ENCODE data around the gene UNC5C. TPM values are rescaled to one million over a fixed set of nuclear protein-coding genes. Genes with fewer than 3 reads are reported as not detected.

UNC5C gene
- total and polyA plus RNA-seq, 4 experiments from 2014 or later, result not detected

DNA sequence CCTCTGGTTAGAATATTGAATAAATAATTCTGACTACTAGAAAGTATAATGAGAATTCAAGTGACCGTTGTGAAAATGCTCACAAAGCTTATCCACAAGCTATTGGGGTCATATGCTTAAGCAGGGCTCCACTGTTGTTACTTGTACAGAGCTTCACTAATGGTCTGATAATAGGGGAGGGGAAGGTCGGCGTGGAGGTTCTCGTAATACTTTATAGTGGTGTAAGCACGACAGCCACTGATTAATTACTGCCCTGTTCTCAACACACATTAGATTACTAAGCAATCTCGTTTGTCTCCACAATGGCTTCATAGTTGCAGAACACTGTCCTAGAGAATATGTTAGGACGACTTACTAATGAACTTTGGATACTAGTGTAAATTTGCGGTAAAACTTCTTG lies 11.6 kb downstream of the UNC5C start:
- Histone ChIP-seq H3K9me3 (ENCODE audit: control insufficient read depth in 1 of 2, low read length in 2 of 2) (no peaks in the 10 kb centered on the region), H3K4me1 (ENCODE audit: insufficient read depth, low read length) (no peaks in the 10 kb centered on the region), H3K27ac (ENCODE audit: low read depth, low read length) (no peak overlapping the region), H3K4me3 (ENCODE audit: low read length in 2 of 2) (no peak overlapping the region), H3K27me3 (ENCODE audit: insufficient read depth, low read length) (no peaks in the 10 kb centered on the region), H3K36me3 (ENCODE audit: insufficient read depth, low read length) (no peaks in the 10 kb centered on the region)
- Mint-ChIP-seq H3K27ac (no peak overlapping the region), H3K4me3 (no peak overlapping the region), H3K27me3 (no peaks in the 10 kb centered on the region), H3K9me3 (peaks cover 0 to 2% (median 0%) of the 10 kb centered on the region in 8 donors), H3K4me1 (no peaks in the 10 kb centered on the region), H3K36me3 (no peaks in the 10 kb centered on the region)
- CTCF ChIA-PET (ENCODE audit: partially characterized antibody), result no interaction called here
- POLR2A ChIA-PET (ENCODE audit: partially characterized antibody), result interaction anchor here (0.6 kb wide), 1 partner anchor 348 kb away, joined by 5 read pairs; no protein-coding TSS in a partner anchor
- intact Hi-C loops (cut with micrococcal nuclease), result no loop called here
- no peak for DNase-seq

DNA sequence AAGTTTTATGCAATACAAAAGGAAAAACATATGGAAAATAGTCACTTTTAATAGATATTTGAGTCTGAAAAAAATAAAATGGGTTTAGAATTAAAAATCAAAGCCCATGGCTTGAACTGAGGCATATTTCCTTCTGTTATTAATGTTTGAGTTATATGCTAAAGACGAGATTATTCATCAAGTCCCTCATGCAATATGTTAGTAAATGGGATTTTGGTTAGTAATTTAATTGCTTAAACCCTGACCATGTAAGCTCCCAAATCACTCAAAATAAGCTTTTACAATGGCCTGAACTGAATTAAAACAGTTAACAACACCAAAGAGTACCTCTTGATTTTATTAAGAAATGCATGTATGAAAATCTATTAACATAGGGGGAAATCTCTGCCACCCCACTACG lies 12.1 kb downstream of the UNC5C start:
- intact Hi-C loops (cut with micrococcal nuclease), result no loop called here
- no peak overlapping the region for H3K27ac Mint-ChIP-seq
- H3K36me3 Mint-ChIP-seq, result no peaks in the 10 kb centered on the region

DNA sequence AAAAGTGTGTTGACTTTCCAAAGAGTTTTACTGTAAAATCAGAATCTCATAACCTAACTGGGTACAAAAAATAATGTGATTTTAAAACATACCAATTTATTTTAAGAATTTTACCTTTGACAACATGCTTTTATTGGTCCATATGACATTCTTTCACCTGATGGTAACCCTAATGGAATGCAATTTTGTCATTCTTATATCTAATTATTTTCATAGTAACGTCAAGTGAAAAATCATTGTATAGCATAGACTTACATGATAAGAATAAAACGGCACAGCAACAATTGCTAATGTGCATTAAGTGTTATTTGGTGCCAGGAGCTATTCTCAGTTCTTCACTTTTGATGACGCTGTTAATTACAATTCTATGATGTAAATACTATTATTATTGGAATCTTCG lies 13.6 kb downstream of the UNC5C start:
- intact Hi-C loops (cut with micrococcal nuclease), result no loop called here
- no peak for DNase-seq
- Mint-ChIP-seq H3K9me3 (peaks cover 0 to 2% (median 0%) of the 10 kb centered on the region in 8 donors), H3K4me3 (no peak overlapping the region), H3K27ac (no peak overlapping the region), H3K4me1 (no peaks in the 10 kb centered on the region), H3K36me3 (no peaks in the 10 kb centered on the region), H3K27me3 (no peaks in the 10 kb centered on the region)
- no peaks in the 10 kb centered on the region for H3K9me3 ChIP-seq (ENCODE audit: control insufficient read depth in 1 of 2, low read length in 2 of 2)
- no peaks in the 10 kb centered on the region for H3K36me3 ChIP-seq (ENCODE audit: insufficient read depth, low read length)
- ChIA-PET POLR2A (ENCODE audit: partially characterized antibody) (no interaction called here), CTCF (ENCODE audit: partially characterized antibody) (no interaction called here)
- no peaks in the 10 kb centered on the region for H3K27me3 ChIP-seq (ENCODE audit: insufficient read depth, low read length)
- no peak overlapping the region for H3K4me3 ChIP-seq (ENCODE audit: low read length in 2 of 2)
- no peak overlapping the region for H3K27ac ChIP-seq (ENCODE audit: low read depth, low read length)
- H3K4me1 ChIP-seq (ENCODE audit: insufficient read depth, low read length), result no peaks in the 10 kb centered on the region

More for the DNA sequence above, 12.1 kb downstream of the UNC5C start:
- no peaks in the 10 kb centered on the region for H3K27me3 Mint-ChIP-seq
- ChIA-PET CTCF (ENCODE audit: partially characterized antibody) (no interaction called here), POLR2A (ENCODE audit: partially characterized antibody) (interaction anchor here (0.6 kb wide), 1 partner anchor 348 kb away, joined by 5 read pairs; no protein-coding TSS in a partner anchor)
- H3K36me3 ChIP-seq (ENCODE audit: insufficient read depth, low read length), result no peaks in the 10 kb centered on the region
- no peak overlapping the region for H3K4me3 ChIP-seq (ENCODE audit: low read length in 2 of 2)
- H3K4me3 Mint-ChIP-seq, result no peak overlapping the region
- H3K4me1 Mint-ChIP-seq, result no peaks in the 10 kb centered on the region
- H3K4me1 ChIP-seq (ENCODE audit: insufficient read depth, low read length), result no peaks in the 10 kb centered on the region
- no peak overlapping the region for H3K27ac ChIP-seq (ENCODE audit: low read depth, low read length)
- no peaks in the 10 kb centered on the region for H3K27me3 ChIP-seq (ENCODE audit: insufficient read depth, low read length)
- DNase-seq, result no peak
- no peaks in the 10 kb centered on the region for H3K9me3 ChIP-seq (ENCODE audit: control insufficient read depth in 1 of 2, low read length in 2 of 2)
- H3K9me3 Mint-ChIP-seq, result peaks cover 0 to 2% (median 0%) of the 10 kb centered on the region in 8 donors

DNA sequence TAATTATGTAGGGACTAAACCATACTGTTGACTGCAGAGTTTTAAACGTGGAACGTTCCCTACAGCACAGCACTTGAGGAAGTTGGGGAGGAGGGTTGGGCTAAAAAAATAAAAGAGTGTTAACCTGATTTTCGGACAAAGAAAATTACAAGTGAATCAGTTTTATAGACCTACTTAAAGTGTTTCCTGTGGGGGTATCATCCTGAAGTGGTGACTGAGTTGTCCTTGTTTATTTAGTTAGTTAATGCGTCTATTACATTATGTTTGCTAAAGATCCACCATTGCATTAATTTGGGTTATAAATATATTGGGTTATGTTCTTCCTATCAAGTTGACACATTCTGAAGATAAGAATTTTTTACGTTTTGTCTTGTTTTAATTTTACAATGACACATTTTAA lies 14.7 kb downstream of the UNC5C start:
- no peak overlapping the region for H3K27ac Mint-ChIP-seq

DNA sequence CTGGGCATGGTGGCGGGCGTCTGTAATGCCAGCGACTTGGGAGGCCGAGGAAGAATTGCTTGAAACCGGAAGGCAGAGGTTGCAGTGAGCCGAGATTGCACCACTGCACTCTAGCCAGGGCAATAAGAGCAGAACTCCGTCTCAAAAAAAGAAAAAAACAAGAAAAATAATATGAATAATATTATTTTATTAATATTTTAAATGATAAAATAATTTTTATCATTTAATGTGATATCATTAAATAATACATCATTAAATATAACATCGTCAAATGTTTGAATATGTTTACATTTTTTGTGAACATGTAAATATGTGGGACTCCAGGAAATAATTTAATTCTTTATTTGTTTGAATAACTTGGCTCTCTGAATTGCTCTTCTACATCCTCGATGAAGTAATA lies 15.5 kb downstream of the UNC5C start:
- Histone ChIP-seq H3K36me3 (ENCODE audit: insufficient read depth, low read length) (no peaks in the 10 kb centered on the region), H3K27ac (ENCODE audit: low read depth, low read length) (no peak overlapping the region), H3K4me1 (ENCODE audit: insufficient read depth, low read length) (no peaks in the 10 kb centered on the region), H3K4me3 (ENCODE audit: low read length in 2 of 2) (no peak overlapping the region), H3K9me3 (ENCODE audit: control insufficient read depth in 1 of 2, low read length in 2 of 2) (no peaks in the 10 kb centered on the region), H3K27me3 (ENCODE audit: insufficient read depth, low read length) (no peaks in the 10 kb centered on the region)
- no peak overlapping the region for H3K4me3 Mint-ChIP-seq
- no peak for DNase-seq
- ChIA-PET POLR2A (ENCODE audit: partially characterized antibody) (no interaction called here), CTCF (ENCODE audit: partially characterized antibody) (no interaction called here)
- H3K4me1 Mint-ChIP-seq, result no peaks in the 10 kb centered on the region
- no peak overlapping the region for H3K27ac Mint-ChIP-seq
- H3K36me3 Mint-ChIP-seq, result no peaks in the 10 kb centered on the region
- intact Hi-C loops (cut with micrococcal nuclease), result no loop called here
- H3K27me3 Mint-ChIP-seq, result no peaks in the 10 kb centered on the region
- H3K9me3 Mint-ChIP-seq, result peaks cover 0 to 2% (median 0%) of the 10 kb centered on the region in 8 donors

More for the DNA sequence above, 14.7 kb downstream of the UNC5C start:
- Histone ChIP-seq H3K36me3 (ENCODE audit: insufficient read depth, low read length) (no peaks in the 10 kb centered on the region), H3K4me3 (ENCODE audit: low read length in 2 of 2) (no peak overlapping the region), H3K27ac (ENCODE audit: low read depth, low read length) (no peak overlapping the region), H3K9me3 (ENCODE audit: control insufficient read depth in 1 of 2, low read length in 2 of 2) (no peaks in the 10 kb centered on the region), H3K27me3 (ENCODE audit: insufficient read depth, low read length) (no peaks in the 10 kb centered on the region), H3K4me1 (ENCODE audit: insufficient read depth, low read length) (no peaks in the 10 kb centered on the region)
- DNase-seq, result no peak
- H3K27me3 Mint-ChIP-seq, result no peaks in the 10 kb centered on the region
- CTCF ChIA-PET (ENCODE audit: partially characterized antibody), result no interaction called here
- intact Hi-C loops (cut with micrococcal nuclease), result no loop called here
- no peaks in the 10 kb centered on the region for H3K4me1 Mint-ChIP-seq
- peaks cover 0 to 2% (median 0%) of the 10 kb centered on the region in 8 donors for H3K9me3 Mint-ChIP-seq
- H3K4me3 Mint-ChIP-seq, result no peak overlapping the region
- POLR2A ChIA-PET (ENCODE audit: partially characterized antibody), result no interaction called here
- no peaks in the 10 kb centered on the region for H3K36me3 Mint-ChIP-seq

DNA sequence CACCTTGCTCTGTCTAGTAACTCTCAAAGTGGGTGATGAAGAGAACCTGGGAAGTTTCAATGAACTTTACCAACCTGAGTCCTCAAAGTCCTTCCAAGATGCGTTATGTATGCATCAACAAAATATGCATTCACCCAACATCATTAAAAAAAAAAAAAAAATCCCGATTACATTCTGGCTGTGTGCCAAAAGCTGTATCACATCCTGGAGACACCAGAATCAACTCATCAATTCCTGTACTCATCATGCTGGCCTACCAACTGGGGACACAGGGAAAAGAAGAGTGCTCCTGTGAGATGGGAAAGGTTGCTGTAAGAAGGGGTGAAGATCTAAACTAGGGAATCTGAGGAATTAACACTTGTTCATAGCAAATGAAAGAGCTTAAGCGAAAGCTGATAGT lies 16.5 kb downstream of the UNC5C start:
- no peak for DNase-seq
- no peaks in the 10 kb centered on the region for H3K27me3 Mint-ChIP-seq
- H3K4me3 Mint-ChIP-seq, result no peak overlapping the region
- Histone ChIP-seq H3K27ac (ENCODE audit: low read depth, low read length) (no peak overlapping the region), H3K4me1 (ENCODE audit: insufficient read depth, low read length) (no peaks in the 10 kb centered on the region), H3K36me3 (ENCODE audit: insufficient read depth, low read length) (no peaks in the 10 kb centered on the region), H3K9me3 (ENCODE audit: control insufficient read depth in 1 of 2, low read length in 2 of 2) (no peaks in the 10 kb centered on the region), H3K4me3 (ENCODE audit: low read length in 2 of 2) (no peak overlapping the region), H3K27me3 (ENCODE audit: insufficient read depth, low read length) (no peaks in the 10 kb centered on the region)
- H3K4me1 Mint-ChIP-seq, result no peaks in the 10 kb centered on the region
- H3K9me3 Mint-ChIP-seq, result peaks cover 0 to 2% (median 0%) of the 10 kb centered on the region in 8 donors
- intact Hi-C loops (cut with micrococcal nuclease), result no loop called here
- no peak overlapping the region for H3K27ac Mint-ChIP-seq
- no peaks in the 10 kb centered on the region for H3K36me3 Mint-ChIP-seq
- POLR2A ChIA-PET (ENCODE audit: partially characterized antibody), result no interaction called here
- CTCF ChIA-PET (ENCODE audit: partially characterized antibody), result no interaction called here

DNA sequence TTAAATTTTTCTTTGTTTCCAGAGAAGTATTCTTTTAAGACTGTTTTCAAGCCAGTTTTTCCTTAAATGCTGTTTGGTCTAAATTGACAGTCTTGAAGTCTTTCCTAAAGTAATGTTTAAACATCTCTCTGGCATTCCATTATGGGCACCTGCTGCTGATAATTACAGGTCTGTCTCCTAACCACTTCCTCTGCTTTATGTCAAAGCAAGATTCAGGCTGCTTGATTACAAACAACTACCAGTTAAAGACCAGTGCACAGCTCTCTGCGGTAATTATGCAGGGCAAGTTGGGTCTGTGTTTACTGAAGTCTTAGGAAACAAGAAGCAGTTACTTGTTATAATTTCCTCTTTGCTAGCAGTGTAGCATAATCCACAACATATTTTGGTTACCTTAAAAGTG lies 17.6 kb downstream of the UNC5C start:
- H3K36me3 Mint-ChIP-seq, result no peaks in the 10 kb centered on the region
- no peak for DNase-seq
- Histone ChIP-seq H3K4me3 (ENCODE audit: low read length in 2 of 2) (no peak overlapping the region), H3K9me3 (ENCODE audit: control insufficient read depth in 1 of 2, low read length in 2 of 2) (no peaks in the 10 kb centered on the region), H3K36me3 (ENCODE audit: insufficient read depth, low read length) (no peaks in the 10 kb centered on the region), H3K4me1 (ENCODE audit: insufficient read depth, low read length) (no peaks in the 10 kb centered on the region), H3K27ac (ENCODE audit: low read depth, low read length) (no peak overlapping the region), H3K27me3 (ENCODE audit: insufficient read depth, low read length) (no peaks in the 10 kb centered on the region)
- no peaks in the 10 kb centered on the region for H3K27me3 Mint-ChIP-seq
- H3K4me3 Mint-ChIP-seq, result no peak overlapping the region
- peaks cover 0 to 2% (median 0%) of the 10 kb centered on the region in 8 donors for H3K9me3 Mint-ChIP-seq
- ChIA-PET POLR2A (ENCODE audit: partially characterized antibody) (no interaction called here), CTCF (ENCODE audit: partially characterized antibody) (no interaction called here)
- intact Hi-C loops (cut with micrococcal nuclease), result no loop called here
- no peaks in the 10 kb centered on the region for H3K4me1 Mint-ChIP-seq
- H3K27ac Mint-ChIP-seq, result no peak overlapping the region

DNA sequence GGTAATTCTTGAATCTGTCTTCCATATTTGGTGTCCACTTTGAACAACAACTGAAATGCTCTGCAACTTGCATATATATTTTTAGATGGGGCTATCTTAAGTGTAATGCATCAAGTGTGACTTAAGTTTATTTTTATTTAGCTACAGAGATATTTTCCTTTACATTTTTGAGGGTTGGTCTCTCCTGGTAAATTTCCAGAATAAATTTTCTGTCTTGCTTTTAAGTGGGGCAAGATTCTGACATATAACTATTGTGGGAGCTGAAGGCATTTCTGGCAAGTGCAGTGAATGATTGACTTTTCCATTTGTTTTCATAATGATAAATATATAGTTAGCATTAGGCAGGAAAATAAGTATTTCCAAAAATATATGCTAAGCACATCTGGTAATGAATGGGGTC lies 18.8 kb downstream of the UNC5C start:
- H3K27ac Mint-ChIP-seq, result no peak overlapping the region

More for the DNA sequence above, 18.8 kb downstream of the UNC5C start:
- H3K27me3 ChIP-seq (ENCODE audit: insufficient read depth, low read length), result no peaks in the 10 kb centered on the region
- intact Hi-C loops (cut with micrococcal nuclease), result no loop called here
- H3K36me3 ChIP-seq (ENCODE audit: insufficient read depth, low read length), result no peaks in the 10 kb centered on the region
- POLR2A ChIA-PET (ENCODE audit: partially characterized antibody), result no interaction called here
- no peaks in the 10 kb centered on the region for H3K9me3 ChIP-seq (ENCODE audit: control insufficient read depth in 1 of 2, low read length in 2 of 2)
- no peaks in the 10 kb centered on the region for H3K4me1 ChIP-seq (ENCODE audit: insufficient read depth, low read length)
- H3K27me3 Mint-ChIP-seq, result no peaks in the 10 kb centered on the region
- H3K4me1 Mint-ChIP-seq, result no peaks in the 10 kb centered on the region
- CTCF ChIA-PET (ENCODE audit: partially characterized antibody), result no interaction called here
- no peaks in the 10 kb centered on the region for H3K36me3 Mint-ChIP-seq
- H3K27ac ChIP-seq (ENCODE audit: low read depth, low read length), result no peak overlapping the region
- H3K4me3 Mint-ChIP-seq, result no peak overlapping the region
- H3K9me3 Mint-ChIP-seq, result peaks cover 0 to 2% (median 0%) of the 10 kb centered on the region in 8 donors
- no peak overlapping the region for H3K4me3 ChIP-seq (ENCODE audit: low read length in 2 of 2)
- no peak for DNase-seq

All from CD4-positive, alpha-beta memory T cell (primary cell).